HG03196 (cell line): ENCODE results near the gene GRIA3.

Experiments used
- ATAC-seq: cut with Tn5 transposase; IDR thresholded peaks from one replicate; pipeline ENCODE4 v1.9.1; 2021; ENCODE audit not compliant: unreplicated experiment

GRIA3 gene

DNA sequence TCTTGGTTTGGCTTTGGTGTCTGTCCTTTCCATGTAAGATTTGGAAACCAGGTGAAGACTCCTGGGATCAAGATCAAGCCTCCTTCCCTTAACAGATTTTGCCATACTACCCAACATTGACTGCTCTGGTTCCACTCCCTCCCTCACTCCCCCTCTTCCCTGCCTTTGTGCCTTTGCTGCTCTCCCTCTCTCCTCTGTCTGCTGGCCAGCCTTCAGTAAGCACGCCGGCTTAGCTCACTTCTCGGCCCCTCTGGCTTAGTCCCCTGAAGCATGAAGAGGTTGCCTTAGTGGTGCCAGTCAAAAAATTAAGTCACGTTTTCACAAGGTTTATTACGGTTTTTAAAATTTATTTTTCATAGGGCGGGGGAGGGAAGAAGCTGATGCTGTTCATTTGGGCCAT is 6.0 kb downstream of the GRIA3 start:
- ATAC-seq = no peak

DNA sequence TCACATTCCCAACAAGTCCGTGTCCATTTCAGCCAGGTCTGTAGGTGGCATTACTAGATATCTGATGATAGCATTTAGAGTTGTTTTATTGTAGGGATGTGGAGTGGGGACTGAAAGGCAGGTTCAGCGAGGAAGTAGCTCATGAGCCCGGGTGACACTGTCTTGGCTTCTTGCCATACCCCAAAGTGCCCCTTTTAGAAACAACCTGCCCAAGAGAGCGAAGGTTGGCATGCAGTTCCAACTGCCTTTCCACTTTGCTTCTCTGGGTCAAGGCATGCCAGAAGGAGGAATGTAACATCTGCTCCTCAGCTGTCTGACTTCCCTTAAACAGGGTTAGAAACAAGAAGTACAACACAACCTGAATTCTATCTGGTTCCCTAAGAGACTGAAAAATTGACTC is 9.0 kb downstream of the GRIA3 start:
- ATAC-seq = no peak

DNA sequence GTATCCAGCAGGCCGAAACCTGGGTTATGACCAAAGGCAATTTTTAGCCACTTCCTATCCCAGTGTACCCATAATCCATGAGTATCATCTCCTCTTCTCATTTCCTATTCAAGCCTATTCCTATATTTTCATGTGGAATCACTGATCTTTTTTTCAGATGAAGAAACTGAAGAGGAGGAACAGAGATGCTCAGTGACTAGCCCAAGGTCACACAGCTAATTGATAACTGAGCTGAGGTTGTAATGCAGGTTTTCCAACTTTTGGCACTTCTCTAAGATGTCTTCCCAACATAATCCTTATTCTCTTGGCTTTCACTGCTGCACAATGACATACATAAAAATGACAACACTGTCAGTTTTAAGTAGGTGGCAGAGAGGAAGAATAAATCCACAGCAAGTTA is 15.3 kb downstream of the GRIA3 start:
- ATAC-seq = no peak

DNA sequence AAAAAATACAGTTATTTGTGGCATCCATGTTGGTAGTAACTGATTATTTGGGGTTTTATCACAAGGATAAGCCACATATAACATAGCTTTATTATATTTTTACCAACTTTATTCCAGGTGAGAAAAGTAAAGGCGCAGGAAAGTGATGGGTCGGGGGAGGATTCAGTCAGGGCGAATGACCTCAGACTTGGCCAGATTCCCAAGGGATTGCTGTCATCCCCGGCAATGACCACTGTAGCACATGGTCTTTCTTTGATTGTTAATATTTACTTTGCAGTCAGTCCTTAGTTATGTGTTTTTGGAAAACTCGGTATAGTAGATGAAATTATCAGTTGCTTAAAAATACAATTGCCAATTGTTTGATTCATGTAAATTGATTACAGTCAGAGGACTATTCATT is 17.6 kb downstream of the GRIA3 start:
- no peak for ATAC-seq

DNA sequence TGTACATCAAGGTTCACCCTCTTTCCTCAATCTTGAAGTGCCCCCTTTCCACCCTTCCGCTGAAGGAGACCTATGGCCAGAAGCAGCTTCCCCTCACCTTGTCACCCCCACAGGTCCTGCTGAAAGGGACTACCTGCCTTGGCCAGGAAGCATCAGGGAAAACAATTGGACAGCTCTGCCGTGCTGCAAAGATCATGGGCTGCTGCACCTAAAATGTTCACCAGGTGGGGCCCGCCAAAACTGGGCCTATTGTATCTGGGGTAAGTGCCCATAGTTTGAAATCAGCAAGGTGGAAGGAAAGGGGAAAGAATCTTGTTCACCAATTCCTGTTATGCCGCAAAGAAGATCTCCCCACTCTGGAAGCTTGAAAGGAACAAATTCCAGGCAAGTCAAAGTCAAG is 18.4 kb downstream of the GRIA3 start:
- no peak for ATAC-seq

DNA sequence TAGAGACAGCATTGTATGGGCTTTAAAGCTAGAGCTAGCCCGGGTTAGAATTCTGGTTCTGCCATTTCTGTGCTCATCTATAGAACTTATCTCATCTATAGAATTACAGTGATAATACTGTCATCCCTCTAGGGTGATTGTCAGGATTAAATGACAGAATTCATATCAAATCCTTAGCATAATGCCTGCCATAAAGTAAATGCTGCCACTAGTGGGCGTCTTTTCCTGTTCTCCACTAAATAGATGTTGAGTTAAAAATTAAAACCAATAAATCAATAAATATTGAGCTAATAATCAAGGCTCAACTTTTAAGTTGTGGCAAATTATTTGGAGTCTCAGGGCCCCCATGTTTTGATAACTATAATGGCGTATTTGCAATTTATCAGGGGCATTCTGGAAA is 19.7 kb downstream of the GRIA3 start:
- ATAC-seq = no peak

DNA sequence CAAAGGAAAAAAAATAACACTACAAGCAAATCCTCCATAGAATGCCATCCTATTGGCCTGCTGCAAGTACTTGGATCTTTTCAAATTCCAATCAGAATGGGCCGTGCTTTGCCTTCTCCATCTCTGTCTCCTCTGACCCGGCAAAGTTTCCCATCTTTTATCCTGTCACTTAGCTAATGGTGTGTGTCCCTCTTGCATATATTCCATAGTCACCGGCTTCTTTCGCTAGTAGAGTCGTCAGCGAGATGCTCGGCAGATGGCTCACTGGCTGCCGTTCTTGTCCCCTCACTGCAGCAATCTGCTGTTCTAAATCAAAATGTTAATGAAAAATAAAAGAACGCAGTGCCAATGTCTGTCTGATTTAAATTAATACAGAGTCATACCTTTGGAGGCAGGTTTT is 22.1 kb downstream of the GRIA3 start:
- ATAC-seq = no peak

DNA sequence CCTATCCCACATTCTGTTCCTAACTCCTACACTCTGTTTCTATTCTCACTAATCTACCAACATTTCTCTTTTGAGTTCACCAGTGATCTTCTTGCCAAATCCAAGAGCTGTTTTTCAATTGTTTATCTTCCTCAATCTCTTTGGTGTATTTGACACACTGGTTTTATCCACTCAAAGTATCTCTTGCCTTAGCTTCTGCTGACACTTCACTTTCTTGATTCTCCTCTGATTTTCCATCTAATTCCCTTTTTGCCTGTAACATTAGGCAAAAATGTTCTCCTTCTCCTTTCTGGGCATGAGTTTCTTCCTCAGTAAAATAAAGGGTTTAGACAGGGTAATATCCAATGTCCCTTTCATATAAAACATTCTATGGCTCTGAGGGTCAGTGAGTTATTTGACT is 26.2 kb downstream of the GRIA3 start:
- no peak for ATAC-seq

DNA sequence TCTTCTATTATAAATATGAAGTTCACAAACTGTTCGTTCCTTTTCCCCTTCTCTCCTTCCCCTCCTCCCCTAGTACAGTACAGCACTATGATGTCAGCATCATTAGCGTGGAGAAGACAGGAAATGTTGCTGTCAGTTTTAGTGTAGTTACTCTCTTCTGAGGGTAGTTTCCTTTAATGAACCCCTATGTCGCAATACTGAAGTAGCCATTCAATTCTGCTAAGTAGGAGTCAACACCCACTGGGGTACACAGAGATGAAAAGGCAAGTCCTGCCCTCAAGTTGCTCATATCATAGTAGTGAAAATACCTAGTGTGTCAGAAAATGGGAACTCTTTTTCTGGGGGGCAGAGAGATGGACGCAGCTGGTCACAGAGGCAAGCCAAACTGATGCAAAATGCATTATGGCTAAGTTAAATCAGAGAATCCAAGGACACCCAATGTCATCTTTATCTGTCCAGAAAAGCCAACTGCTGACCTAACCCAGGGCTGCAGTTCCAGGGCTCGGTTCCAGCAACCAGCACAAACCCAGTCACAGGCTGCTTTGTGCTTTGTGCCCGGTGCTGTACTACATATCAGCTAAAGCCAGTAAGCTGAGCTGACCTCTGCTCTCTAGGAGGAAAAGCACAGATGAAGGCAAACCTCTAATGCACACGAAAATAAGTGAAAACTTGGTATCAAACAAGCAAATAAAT is 31.5 kb downstream of the GRIA3 start:
- no peak for ATAC-seq

DNA sequence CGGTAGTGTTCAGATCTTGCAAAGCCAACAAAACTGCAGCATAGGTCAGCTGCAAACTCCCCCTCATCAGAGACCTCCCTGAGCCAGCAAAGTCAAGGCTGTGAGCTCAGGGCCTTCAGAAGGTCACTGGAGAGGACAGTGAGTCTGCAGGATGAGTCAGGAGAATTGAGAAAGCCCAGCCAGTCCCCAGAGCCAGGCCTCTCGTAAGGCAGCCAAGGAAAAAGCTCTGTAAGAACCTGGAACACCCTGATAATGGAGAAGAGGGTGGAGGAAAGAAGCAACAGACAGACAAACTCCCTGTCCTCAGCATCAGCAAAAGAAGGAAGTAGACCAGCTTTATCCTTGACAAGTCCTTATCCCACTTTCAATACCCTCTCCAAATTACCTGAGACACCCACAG is 33.0 kb downstream of the GRIA3 start:
- no peak for ATAC-seq

DNA sequence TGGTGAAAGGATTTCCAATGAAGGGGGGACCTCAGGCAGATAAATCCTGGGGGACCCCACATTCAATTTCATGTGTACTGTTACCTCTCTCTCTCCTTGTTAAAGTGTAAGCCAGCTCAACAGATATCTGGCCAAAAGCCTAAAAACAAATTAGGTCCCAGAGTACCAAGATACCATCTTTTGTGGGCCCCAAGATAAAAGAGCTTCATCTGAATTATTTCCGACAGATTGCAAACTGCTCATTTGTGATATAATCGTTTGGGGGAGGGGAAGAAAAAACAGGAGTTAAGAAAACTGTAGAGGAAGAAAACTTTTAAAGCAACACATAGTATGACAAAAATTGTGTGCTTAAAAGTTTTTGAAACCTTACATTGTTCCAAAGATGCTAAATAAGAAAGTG is 33.6 kb downstream of the GRIA3 start:
- ATAC-seq = no peak

DNA sequence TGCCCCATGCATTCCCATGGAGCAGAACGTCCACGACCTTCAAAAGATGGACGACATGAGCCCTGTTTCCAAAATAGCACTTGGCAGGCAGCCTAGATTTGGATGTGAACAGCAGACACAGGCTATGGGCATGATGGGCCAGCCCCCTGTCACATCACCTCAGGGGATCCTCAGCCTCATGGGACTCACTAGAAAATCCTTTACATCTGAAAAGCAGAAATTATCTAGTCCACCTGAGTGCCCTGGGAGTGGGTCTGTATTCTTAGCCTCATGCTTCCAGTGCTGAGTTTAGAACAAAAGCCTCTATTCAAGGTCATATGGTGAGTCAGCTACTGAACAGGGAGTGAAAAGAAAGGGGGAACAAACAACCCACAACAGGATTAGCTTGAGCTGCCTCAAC is 35.8 kb downstream of the GRIA3 start:
- no peak for ATAC-seq

DNA sequence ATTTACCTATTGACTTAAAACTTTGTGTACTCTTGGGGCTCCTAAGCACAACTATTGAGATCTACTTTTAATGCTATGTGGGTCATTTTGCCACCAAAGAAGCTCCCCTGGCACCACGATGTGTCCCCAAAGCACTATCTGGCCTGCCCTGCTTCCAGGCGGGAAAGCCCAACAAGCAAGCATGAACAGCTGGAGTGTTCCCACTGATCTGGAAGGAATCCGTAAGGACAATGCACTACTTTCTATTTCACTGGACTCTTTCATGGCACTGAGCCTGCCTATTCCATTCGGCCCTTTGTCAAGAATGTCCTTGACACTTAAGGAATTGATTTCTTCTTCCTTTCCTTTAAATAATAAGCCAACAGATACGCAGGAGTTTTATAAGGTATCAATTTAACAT is 38.8 kb downstream of the GRIA3 start:
- no peak for ATAC-seq

DNA sequence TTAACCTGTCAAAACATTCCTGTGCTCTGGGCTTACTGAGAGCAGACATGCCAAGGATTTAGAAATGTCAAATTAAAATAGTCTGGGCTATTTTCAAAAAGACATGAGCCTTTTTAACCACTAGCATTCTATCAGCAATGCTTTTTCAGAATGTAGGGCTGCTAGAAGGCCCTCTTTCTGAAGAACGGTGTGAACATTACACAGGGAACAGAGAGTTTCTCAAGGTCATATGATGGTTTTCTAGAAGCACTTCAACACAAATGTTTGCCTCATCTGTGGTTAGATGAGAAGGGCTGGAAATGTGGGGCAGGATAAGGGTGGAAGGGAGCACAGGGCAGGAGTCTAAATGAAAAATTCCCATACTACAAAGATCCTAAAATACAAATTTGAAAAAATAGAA is 39.3 kb downstream of the GRIA3 start:
- no peak for ATAC-seq

DNA sequence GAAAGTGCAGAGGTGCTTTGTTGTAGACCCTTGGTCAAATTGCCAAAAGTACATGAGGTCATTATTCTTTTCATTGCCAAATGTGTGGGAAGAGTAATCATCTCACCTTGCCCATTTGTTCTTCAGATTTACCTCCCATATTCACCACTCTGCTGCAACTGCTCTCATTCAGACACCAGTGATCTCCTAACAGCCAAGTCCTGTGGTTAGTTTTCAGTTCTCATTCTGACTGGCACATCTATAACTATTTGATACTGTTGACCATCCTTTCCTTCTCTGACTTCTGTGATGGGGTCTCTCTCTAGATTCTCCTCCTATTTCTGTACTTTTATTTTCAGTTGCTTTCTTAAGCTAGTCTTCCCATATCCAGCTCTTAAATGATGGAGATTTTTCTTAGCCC is 39.8 kb downstream of the GRIA3 start:
- ATAC-seq = peak; percentile 77

DNA sequence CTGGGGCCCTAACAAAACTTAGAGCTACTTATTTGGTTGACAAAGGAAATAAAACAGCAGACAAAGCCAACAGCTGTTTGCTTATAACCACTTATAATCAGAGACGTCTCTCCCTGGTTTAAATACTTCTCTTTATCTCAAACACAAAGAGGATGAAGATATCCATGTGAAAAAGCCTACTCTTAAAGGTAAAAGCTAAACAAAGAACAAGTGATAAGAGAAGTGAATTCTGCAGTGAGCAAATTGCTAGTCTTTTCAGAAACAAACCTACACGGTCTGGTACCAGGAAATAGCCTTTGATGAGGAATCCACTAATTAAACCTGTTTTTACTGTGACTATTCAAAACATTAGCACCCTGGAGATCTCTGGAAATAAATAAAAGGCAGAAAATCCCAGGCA is 46.7 kb downstream of the GRIA3 start:
- ATAC-seq = no peak

DNA sequence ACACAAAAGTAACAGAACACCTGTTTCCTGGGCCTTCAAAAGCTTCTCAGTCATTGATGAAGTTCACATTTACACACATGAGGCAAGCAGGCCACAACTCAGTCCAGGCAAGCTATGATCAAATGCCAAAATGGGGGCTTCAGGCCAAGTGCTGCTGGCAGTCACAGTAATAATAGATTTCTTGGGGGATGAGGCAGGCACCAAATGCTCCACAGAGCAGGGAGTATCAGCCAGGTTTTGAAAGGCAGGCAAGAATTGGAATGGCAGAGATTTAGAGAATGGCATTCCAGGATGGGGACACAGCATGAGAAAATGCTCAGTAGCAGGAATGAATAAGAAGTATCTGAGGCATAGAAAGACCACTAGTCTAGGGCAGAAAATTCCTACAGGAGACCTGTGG is 52.8 kb downstream of the GRIA3 start:
- ATAC-seq = no peak

DNA sequence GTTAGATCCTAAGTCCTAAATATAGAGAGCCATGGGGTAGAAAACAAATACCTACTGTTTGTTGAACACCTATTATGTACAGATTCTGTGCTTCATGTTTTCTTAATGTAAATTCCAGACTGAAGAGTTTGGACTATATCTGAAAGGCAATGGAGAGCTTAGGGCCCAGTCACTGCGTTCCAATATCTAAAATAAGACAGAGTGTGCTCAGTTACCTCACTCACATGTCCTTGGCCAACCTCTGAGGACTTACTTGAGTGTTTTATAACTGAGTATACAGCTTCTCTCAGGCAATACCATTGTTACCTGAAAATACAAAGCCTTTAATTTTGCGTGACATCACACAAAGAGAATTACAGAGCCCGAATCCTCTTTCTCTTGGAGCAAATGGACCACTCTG is 53.2 kb downstream of the GRIA3 start:
- ATAC-seq = no peak

DNA sequence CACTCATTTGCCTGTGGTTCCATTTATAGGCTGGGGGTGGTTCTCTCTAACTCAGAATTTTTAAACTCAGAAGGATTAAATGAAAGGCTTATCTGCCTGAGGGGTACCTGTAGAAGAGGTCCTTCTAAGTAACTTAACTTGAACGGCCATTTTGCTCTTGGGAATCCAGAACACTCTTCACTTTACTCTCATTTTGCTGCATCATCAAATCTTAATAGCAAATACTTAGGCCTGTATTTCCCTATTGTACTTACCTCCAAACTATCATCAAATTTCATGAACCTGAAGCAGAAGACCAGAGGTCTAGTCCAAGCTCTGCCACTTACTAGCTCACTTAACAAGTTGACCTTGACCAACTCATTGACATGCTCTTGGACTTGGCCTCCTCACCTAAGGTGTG is 70.4 kb downstream of the GRIA3 start:
- ATAC-seq = no peak

DNA sequence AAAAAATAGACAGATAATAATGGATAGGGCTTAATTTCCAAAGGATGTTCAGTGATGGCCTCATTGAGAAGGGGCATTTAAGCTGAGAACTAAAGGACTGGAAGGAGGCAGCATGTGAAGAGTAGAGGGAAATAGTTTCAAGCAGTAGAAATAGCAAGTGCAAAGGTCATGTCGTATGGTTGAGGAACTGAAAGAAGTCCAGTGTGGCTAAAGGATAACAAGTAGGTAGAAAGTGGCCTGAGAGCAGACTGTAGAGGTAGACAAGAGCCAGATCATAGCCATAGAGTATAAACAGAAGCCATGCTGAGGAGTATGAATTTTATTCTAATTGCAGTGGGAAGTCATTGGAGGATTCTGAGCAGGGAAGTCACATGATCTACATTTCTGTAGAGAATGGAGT is 72.3 kb downstream of the GRIA3 start:
- no peak for ATAC-seq

DNA sequence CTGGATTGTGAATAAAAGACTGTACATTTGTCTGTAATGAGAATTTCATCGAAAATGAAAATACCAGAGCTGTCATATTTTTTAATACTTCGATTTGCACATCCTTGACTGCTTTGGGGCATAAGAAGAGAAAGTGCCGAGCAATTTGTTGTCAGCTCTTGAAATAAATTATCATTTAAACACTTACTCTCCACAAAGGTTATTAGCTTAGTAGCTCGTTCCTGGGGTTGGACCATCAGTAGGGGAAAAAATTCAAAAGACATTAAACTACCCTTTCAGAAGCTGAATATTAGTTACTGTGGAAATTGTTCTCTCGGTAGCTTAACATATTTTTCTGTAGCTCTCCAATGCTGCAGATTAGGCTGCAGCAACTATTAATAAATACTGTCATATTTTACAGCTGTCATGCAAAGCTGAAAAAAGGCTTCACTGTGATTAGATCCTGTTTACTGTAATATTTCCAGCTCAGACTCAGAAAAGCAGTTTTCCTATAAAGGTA is 76.9 kb downstream of the GRIA3 start:
- no peak for ATAC-seq

DNA sequence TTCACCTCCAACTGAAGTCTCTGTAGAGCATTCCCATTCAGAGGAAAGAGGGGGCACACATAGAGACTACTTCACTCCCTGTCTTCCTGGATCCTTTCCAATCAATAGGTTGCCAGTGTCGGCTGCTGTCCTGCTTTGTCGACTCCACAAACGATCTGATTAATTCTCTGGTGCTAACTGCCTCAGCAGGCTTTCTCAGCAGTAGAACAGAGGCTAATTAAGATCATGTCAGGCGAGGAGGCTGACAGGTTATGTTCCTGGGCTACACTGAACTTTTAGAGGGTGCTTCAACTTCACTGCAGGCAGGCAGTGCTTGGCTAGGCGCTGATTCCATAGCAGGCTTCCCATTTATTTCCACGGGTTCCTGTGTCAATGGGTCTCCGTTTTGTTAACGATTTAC is 79.2 kb downstream of the GRIA3 start:
- no peak for ATAC-seq

DNA sequence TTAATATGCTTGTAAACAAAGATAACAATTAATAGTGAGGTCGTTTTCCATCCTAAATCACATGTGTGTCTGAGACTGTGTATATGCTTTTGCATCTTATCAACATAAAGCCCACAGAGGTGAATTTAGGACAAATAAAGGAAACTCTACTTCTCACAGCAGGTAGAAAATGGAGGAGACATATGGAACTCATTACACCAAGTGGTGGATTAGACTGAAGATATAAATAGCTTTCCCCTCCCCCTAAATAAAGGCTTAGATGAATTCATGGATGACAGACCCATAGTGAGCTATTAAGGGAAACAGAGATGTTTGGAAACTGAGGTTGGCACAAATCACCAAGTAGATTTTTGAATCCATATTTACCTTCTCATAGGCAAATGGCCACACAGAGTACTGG is 79.7 kb downstream of the GRIA3 start:
- no peak for ATAC-seq
